ENCODE data around the gene PTCRA. TPM values are rescaled to one million over a fixed set of nuclear protein-coding genes. Genes with fewer than 3 reads are reported as not detected.

The PTCRA gene
- total RNA-seq, 2 donors from 2014 or later = not detected

GRCh38 chr6:42932412-42932811 is 16.6 kb downstream of the PTCRA start:
- no peak for DNase-seq (ENCODE audit: low spot score)
- Histone ChIP-seq H3K9me3 (no peaks in the 10 kb centered on the region), H3K36me3 (peaks cover 22% of the 10 kb centered on the region), H3K4me1 (ENCODE audit: control insufficient read depth in 1 of 2, low read depth in 2 of 2) (peaks cover 15 to 39% of the 10 kb centered on the region in 2 donors), H3K27ac (no peak overlapping the region), H3K27me3 (replicated peaks; ENCODE audit: insufficient read depth) (no peaks in the 10 kb centered on the region), H3K4me3 (no peak overlapping the region)
- no peak for TF ChIP-seq CTCF (IDR thresholded peaks at IDR 0.05)
- no peak for ATAC-seq (ENCODE audit: insufficient number of reproducible peaks, low FRiP score, low read depth)

DNA sequence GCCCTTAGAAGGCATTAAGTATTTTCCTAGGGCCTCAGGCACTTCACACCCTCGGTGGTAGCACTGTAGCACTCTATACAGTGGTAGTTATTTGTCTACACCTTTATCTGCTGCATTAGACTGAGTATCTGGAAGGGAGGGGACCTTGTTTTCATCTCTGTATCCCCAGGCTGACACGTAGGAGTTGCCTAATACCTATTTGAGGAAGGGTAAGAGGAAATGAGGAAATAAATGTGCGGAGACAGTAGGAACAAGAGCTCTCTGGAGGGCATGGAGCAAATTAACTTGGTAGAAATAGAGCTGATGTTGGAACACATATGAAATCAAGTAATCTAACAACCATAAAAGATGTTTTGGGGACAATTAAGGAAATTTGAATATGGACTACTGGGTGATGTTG is 17.4 kb downstream of the PTCRA start:
- Histone ChIP-seq H3K9me3 (no peaks in the 10 kb centered on the region), H3K4me3 (no peak overlapping the region), H3K27me3 (replicated peaks; ENCODE audit: insufficient read depth) (no peaks in the 10 kb centered on the region), H3K4me1 (ENCODE audit: control insufficient read depth in 1 of 2, low read depth in 2 of 2) (peaks cover 14 to 35% of the 10 kb centered on the region in 2 donors), H3K27ac (no peak overlapping the region), H3K36me3 (peaks cover 30% of the 10 kb centered on the region)
- TF ChIP-seq CTCF (IDR thresholded peaks at IDR 0.05) = no peak
- no peak for DNase-seq (ENCODE audit: low spot score)
- ATAC-seq (ENCODE audit: insufficient number of reproducible peaks, low FRiP score, low read depth) = no peak

GRCh38 chr6:42935322-42935721 is 19.5 kb downstream of the PTCRA start:
- peaks cover 45% of the 10 kb centered on the region for H3K36me3 ChIP-seq
- H3K27me3 ChIP-seq (replicated peaks; ENCODE audit: insufficient read depth) = no peaks in the 10 kb centered on the region
- TF ChIP-seq CTCF (IDR thresholded peaks at IDR 0.05) = no peak
- no peak for DNase-seq (ENCODE audit: low spot score)
- no peaks in the 10 kb centered on the region for H3K9me3 ChIP-seq
- ATAC-seq (ENCODE audit: insufficient number of reproducible peaks, low FRiP score, low read depth) = no peak
- no peak overlapping the region for H3K27ac ChIP-seq
- H3K4me1 ChIP-seq (ENCODE audit: control insufficient read depth in 1 of 2, low read depth in 2 of 2) = peaks cover 8 to 26% of the 10 kb centered on the region in 2 donors
- no peak overlapping the region for H3K4me3 ChIP-seq

DNA sequence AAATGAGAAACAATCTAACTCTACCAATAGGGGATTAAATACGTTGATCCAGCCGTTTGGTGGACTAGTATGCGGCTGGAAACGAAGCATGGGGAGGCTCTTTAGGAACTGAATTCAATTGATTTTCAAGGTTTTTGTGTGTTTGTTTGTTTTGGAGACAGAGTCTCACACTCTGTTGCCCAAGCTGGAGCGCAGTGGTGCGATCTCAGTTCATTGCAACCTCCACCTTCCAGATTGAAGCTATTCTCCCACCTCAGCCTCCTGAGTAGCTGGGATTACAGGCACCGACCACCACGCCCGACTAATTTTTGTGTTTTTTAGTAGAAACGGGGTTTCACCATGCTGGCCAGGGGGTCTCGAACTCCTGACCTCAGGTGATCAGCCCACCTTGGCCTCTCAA is 20.5 kb downstream of the PTCRA start:
- no peak for TF ChIP-seq CTCF (IDR thresholded peaks at IDR 0.05)
- H3K9me3 ChIP-seq = no peaks in the 10 kb centered on the region
- no peaks in the 10 kb centered on the region for H3K27me3 ChIP-seq (replicated peaks; ENCODE audit: insufficient read depth)
- H3K27ac ChIP-seq = no peak overlapping the region
- peaks cover 50% of the 10 kb centered on the region for H3K36me3 ChIP-seq
- H3K4me3 ChIP-seq = no peak overlapping the region
- no peak for DNase-seq (ENCODE audit: low spot score)
- peaks cover 0 to 15% of the 10 kb centered on the region in 2 donors for H3K4me1 ChIP-seq (ENCODE audit: control insufficient read depth in 1 of 2, low read depth in 2 of 2)
- ATAC-seq (ENCODE audit: insufficient number of reproducible peaks, low FRiP score, low read depth) = no peak

GRCh38 chr6:42937548-42938427 is 21.9 kb downstream of the PTCRA start:
- H3K36me3 ChIP-seq = peaks cover 50% of the 10 kb centered on the region
- no peaks in the 10 kb centered on the region for H3K27me3 ChIP-seq (replicated peaks; ENCODE audit: insufficient read depth)
- no peak for ATAC-seq (ENCODE audit: insufficient number of reproducible peaks, low FRiP score, low read depth)
- H3K4me1 ChIP-seq (ENCODE audit: control insufficient read depth in 1 of 2, low read depth in 2 of 2) = peaks cover 0 to 5% of the 10 kb centered on the region in 2 donors
- no peak for DNase-seq (ENCODE audit: low spot score)
- no peak overlapping the region for H3K4me3 ChIP-seq
- no peak for TF ChIP-seq CTCF (IDR thresholded peaks at IDR 0.05)
- H3K27ac ChIP-seq = no peak overlapping the region
- H3K9me3 ChIP-seq = no peaks in the 10 kb centered on the region

Measured in thoracic aorta (tissue), 2 donors.